Measurements from ENCODE around the gene AQP12B. TPM values are rescaled to one million over a fixed set of nuclear protein-coding genes. Genes with fewer than 3 reads are reported as not detected.

Gene AQP12B
- total and polyA plus RNA-seq, 9 donors, result 0.18 to 0.36 TPM; not detected in 7

GRCh38 chr2:240714747-240715725, 32.4 kb upstream of the AQP12B start:
- no peak for TF ChIP-seq POLR2A (IDR thresholded peaks at IDR 0.05)
- TF ChIP-seq, protein P1, sequence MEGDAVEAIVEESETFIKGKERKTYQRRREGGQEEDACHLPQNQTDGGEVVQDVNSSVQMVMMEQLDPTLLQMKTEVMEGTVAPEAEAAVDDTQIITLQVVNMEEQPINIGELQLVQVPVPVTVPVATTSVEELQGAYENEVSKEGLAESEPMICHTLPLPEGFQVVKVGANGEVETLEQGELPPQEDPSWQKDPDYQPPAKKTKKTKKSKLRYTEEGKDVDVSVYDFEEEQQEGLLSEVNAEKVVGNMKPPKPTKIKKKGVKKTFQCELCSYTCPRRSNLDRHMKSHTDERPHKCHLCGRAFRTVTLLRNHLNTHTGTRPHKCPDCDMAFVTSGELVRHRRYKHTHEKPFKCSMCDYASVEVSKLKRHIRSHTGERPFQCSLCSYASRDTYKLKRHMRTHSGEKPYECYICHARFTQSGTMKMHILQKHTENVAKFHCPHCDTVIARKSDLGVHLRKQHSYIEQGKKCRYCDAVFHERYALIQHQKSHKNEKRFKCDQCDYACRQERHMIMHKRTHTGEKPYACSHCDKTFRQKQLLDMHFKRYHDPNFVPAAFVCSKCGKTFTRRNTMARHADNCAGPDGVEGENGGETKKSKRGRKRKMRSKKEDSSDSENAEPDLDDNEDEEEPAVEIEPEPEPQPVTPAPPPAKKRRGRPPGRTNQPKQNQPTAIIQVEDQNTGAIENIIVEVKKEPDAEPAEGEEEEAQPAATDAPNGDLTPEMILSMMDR (IDR thresholded peaks at IDR 0.05), result no peak
- TF ChIP-seq EP300 (IDR thresholded peaks at IDR 0.05), result no peak
- Histone ChIP-seq H3K9me3 (no peaks in the 10 kb centered on the region), H3K36me3 (no peaks in the 10 kb centered on the region), H3K4me3 (no peak overlapping the region), H3K27me3 (no peaks in the 10 kb centered on the region), H3K4me1 (ENCODE audit: insufficient read depth) (no peaks in the 10 kb centered on the region), H3K27ac (no peak overlapping the region)
- 52 to 57% (median 54%) methylated on average over 19 to 23 of the region's 23 CpGs for WGBS, 3 donors
- intact Hi-C loops (cut with DNase I), result no loop called here
- DNase-seq, result peak in 1 of 5 donors; percentile 15

DNA sequence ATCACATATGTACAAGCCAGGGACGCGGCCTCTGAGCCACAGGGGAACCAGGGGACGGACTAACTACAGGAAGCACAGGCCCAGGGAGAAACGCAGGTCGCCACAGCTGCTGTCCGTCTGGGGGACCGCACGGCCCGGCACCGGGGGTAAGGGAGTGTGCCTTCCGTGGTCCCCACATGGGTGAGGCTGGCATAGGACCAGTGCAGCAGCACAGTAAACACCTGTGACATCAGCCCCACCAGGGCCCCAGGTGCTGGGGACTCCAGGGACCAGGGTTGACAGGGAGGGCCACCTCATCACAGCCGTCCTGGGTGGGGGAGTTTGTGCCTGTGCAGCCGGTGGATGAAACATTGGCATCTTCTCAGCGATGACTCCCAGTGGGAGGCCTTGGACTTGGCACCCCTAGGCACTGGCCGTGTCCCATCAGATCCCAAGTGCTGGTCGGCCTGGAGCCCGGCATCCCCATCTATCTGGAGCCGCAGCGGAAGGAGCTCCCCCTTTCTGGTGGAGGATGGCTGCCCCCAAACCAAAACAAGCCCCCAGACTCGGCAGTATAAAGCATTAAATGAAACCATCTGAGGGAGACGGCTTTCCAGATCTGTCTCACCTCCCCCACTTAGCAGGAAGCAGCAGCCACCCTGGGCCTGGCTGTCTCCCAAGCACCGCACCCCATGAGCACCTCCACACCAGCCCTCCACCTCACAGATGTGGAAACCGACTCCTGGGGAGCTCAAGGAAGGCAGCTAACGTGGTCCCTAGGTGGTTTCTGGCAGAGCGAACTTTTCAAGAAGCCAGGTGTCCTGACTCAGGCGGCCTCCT, 31.5 kb upstream of the AQP12B start:
- intact Hi-C loops (cut with DNase I), result no loop called here
- Histone ChIP-seq H3K4me1 (ENCODE audit: insufficient read depth) (no peaks in the 10 kb centered on the region), H3K36me3 (no peaks in the 10 kb centered on the region), H3K4me3 (no peak overlapping the region), H3K27me3 (no peaks in the 10 kb centered on the region), H3K27ac (no peak overlapping the region), H3K9me3 (no peaks in the 10 kb centered on the region)
- TF ChIP-seq EP300 (IDR thresholded peaks at IDR 0.05) (no peak), POLR2A (IDR thresholded peaks at IDR 0.05) (no peak)
- TF ChIP-seq, protein P1 (IDR thresholded peaks at IDR 0.05), result no peak
- WGBS, 3 donors, result 38 to 44% (median 44%) methylated on average over 26 of the region's 26 CpGs
- DNase-seq, result peak in 1 of 5 donors; percentile 27

DNA sequence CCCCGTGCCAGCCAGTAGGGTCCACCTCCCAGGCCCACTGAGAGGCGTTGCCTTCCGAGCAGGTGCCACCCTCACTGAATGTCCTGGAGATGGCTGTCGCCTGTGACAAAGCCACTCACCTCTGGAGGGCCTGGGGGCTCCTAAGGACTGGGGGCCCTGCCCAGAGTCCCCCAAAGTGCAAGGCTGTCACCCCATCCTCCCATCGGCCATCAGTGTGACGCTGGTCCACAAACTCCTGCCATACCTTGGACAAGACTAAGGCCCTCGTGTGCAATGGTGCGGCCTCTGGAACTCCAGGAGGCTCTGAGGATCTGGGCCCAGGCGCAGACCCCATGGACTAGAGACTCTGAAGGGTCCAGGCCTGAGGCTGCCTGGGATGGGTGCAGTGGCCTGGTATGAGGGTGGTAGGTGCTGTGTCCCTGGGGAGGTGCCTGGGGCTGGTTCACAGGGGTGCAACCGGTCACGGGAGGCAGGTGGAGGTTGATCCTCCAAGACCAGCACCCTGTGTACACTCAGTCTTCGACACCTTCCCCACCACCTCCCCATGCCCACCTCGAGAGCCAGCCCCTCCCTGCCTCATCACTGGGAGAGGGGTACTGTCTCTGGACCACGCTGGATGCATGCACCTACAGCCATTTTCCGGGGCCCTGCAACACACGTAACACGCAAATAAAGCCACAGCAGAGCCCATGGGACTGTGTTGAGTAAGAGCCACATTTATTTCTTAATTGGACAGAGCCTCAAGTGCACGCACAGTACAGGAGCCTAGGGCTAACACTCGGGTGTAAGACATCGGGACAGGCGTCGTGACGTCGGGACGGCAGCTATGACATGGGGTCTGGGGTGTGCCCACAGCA, 30.6 kb upstream of the AQP12B start:
- whole genome bisulfite sequencing, 3 donors, result 82 to 88% (median 84%) methylated on average over 25 of the region's 25 CpGs
- Histone ChIP-seq H3K36me3 (no peaks in the 10 kb centered on the region), H3K27ac (no peak overlapping the region), H3K4me1 (ENCODE audit: insufficient read depth) (no peaks in the 10 kb centered on the region), H3K4me3 (no peak overlapping the region), H3K9me3 (no peaks in the 10 kb centered on the region), H3K27me3 (no peaks in the 10 kb centered on the region)
- no peak for DNase-seq
- TF ChIP-seq POLR2A (IDR thresholded peaks at IDR 0.05) (no peak), EP300 (IDR thresholded peaks at IDR 0.05) (no peak)
- TF ChIP-seq, protein P1 (IDR thresholded peaks at IDR 0.05), result no peak
- intact Hi-C loops (cut with DNase I), result no loop called here

- Histone ChIP-seq H3K4me3 (no peak overlapping the region), H3K9me3 (no peaks in the 10 kb centered on the region), H3K27ac (no peak overlapping the region), H3K27me3 (no peaks in the 10 kb centered on the region), H3K36me3 (no peaks in the 10 kb centered on the region), H3K4me1 (ENCODE audit: insufficient read depth) (no peaks in the 10 kb centered on the region)
- intact Hi-C loops (cut with DNase I), result no loop called here
- no peak for TF ChIP-seq EP300 (IDR thresholded peaks at IDR 0.05)
- TF ChIP-seq, protein P1 (IDR thresholded peaks at IDR 0.05), result no peak
- TF ChIP-seq POLR2A (IDR thresholded peaks at IDR 0.05), result no peak
- 86 to 91% (median 89%) methylated on average over 8 to 9 of the region's 9 CpGs for WGBS, 3 donors
- no peak for DNase-seq
Measured at GRCh38 chr2:240712121-240712520, 29.4 kb upstream of the AQP12B start.

Measured in ovary (tissue), 9 donors.